Neural cell (in vitro differentiated cells): Measurements from ENCODE around the gene MYBPC1. TPM values are rescaled to one million over a fixed set of nuclear protein-coding genes. Genes with fewer than 3 reads are reported as not detected.

Source experiments
- H2AFZ ChIP-seq: fragments of 200-600, 300-800 bp; sonication (generic), shearing (Covaris generic); 2 replicates; pipeline ENCODE4 v1.6.0; 2014; ENCODE audit warnings: low read depth, mild to moderate bottlenecking, antibody characterized with exemption, low read length, moderate library complexity
- H3F3A ChIP-seq: fragments of 200-600 bp; shearing (Covaris generic); 2 replicates; pipeline ENCODE4 v1.6.1; 2016; ENCODE audit warnings: mild to moderate bottlenecking, moderate library complexity, mixed read lengths, antibody characterized with exemption, low read length; ENCODE audit not compliant: insufficient read depth, poor library complexity, severe bottlenecking
- H3K27ac ChIP-seq: fragments of 200-600, 300-800 bp; sonication (generic), shearing (Covaris generic); 2 replicates; pipeline ENCODE4 v1.5.1; 2014; ENCODE audit warnings: mild to moderate bottlenecking, low read length, moderate library complexity
- H3K27me3 ChIP-seq: fragments of 300-800, 200-600 bp; sonication (generic), shearing (Covaris generic); 2 replicates; pipeline ENCODE4 v1.6.0; 2014; ENCODE audit warnings: mild to moderate bottlenecking, low read depth, low read length, moderate library complexity; ENCODE audit not compliant: insufficient read depth
- H3K36me3 ChIP-seq: fragments of 300-800, 200-600 bp; sonication (generic), shearing (Covaris generic); 2 replicates; pipeline ENCODE4 v1.5.1; 2014; ENCODE audit warnings: mild to moderate bottlenecking, antibody characterized with exemption, low read length, moderate library complexity; ENCODE audit not compliant: insufficient read depth
- H3K4me2 ChIP-seq: fragments of 300-800, 200-600 bp; sonication (generic), shearing (Covaris generic); 2 replicates; pipeline ENCODE4 v1.6.0; 2014; ENCODE audit warnings: mild to moderate bottlenecking, low read length
- H3K4me3 ChIP-seq: fragments of 300-800, 200-600 bp; sonication (generic), shearing (Covaris generic); 2 replicates; pipeline ENCODE4 v1.5.1; 2014; ENCODE audit warnings: mild to moderate bottlenecking, low read length, moderate library complexity
- H3K79me2 ChIP-seq: fragments of 200-600 bp; shearing (Covaris generic); replicated peaks from 2 replicates; pipeline ENCODE4 v1.6.0; 2014; ENCODE audit warnings: mild to moderate bottlenecking, low read length, moderate library complexity; ENCODE audit not compliant: insufficient read depth
- H3K9ac ChIP-seq: fragments of 300-800, 200-600 bp; sonication (generic), shearing (Covaris generic); 2 replicates; pipeline ENCODE4 v1.6.1; 2016; ENCODE audit warnings: mild to moderate bottlenecking, low read length, mixed read lengths
- H3K9me2 ChIP-seq: fragments of 200-600 bp; shearing (Covaris generic); 2 replicates; pipeline ENCODE4 v1.6.1; 2016; ENCODE audit warnings: mild to moderate bottlenecking, low read length, mixed read lengths; ENCODE audit not compliant: insufficient read depth
- H3K9me3 ChIP-seq: fragments of 200-600, 300-800 bp; sonication (generic), shearing (Covaris generic); 2 replicates; pipeline ENCODE4 v1.6.1; 2016; ENCODE audit warnings: mild to moderate bottlenecking, mixed run types, low read length, moderate library complexity, mixed read lengths
- H4K20me1 ChIP-seq: fragments of 200-600 bp; shearing (Covaris generic); 2 replicates; pipeline ENCODE4 v1.6.1; 2016; ENCODE audit warnings: mild to moderate bottlenecking, mixed run types; ENCODE audit not compliant: insufficient read depth
- CTCF ChIP-seq: fragments of 450-650 bp; IDR thresholded peaks from 2 replicates; pipeline ENCODE4 v1.5.1; 2014; ENCODE audit warnings: antibody characterized with exemption, mild to moderate bottlenecking, moderate library complexity; ENCODE audit not compliant: poor library complexity, severe bottlenecking
- EP300 ChIP-seq: fragments of 450-650 bp; conservative IDR thresholded peaks from 2 replicates; pipeline ENCODE4 v1.6.1; 2014; ENCODE audit warnings: antibody characterized with exemption, mild to moderate bottlenecking, moderate library complexity; ENCODE audit not compliant: poor library complexity, severe bottlenecking
- EZH2 ChIP-seq: fragments of 200-600, 300-800 bp; shearing (Covaris generic), sonication (generic); IDR thresholded peaks from 2 replicates; pipeline ENCODE4 v1.6.1; 2014; ENCODE audit warnings: antibody characterized with exemption, low read length, borderline replicate concordance, mild to moderate bottlenecking; ENCODE audit not compliant: insufficient read depth, poor library complexity, severe bottlenecking
- MXI1 ChIP-seq: fragments of 450-650 bp; conservative IDR thresholded peaks from 2 replicates; pipeline ENCODE4 v1.6.1; 2014; ENCODE audit warnings: antibody characterized with exemption, mild to moderate bottlenecking; ENCODE audit not compliant: poor library complexity, severe bottlenecking
- POLR2AphosphoS5 ChIP-seq: IDR thresholded peaks from 2 replicates; pipeline ENCODE4 v1.6.1; 2012
- RAD21 ChIP-seq: fragments of 450-650 bp; conservative IDR thresholded peaks from 2 replicates; pipeline ENCODE4 v1.6.1; 2014; ENCODE audit warnings: antibody characterized with exemption, mild to moderate bottlenecking, moderate library complexity
- SMC3 ChIP-seq: fragments of 450-650 bp; conservative IDR thresholded peaks from 2 replicates; pipeline ENCODE4 v1.6.1; 2014; ENCODE audit warnings: antibody characterized with exemption, mild to moderate bottlenecking, moderate library complexity; ENCODE audit not compliant: poor library complexity
- TAF1 ChIP-seq: IDR thresholded peaks from 2 replicates; pipeline ENCODE4 v1.6.1; 2012; ENCODE audit warnings: low read depth
- polyA plus RNA-seq: library from polyadenylated mRNA; depleted of rRNA; stranded (reverse); fragments of >200 nt; gene quantifications from 2 replicates; pipeline ENCODE4 v1.2.3, GENCODE V29; 2014
- TF ChIP-seq, protein P1 (sequence below): IDR thresholded peaks from 2 replicates; pipeline ENCODE4 v1.6.1; 2012; ENCODE audit warnings: borderline replicate concordance

The MYBPC1 gene
- polyA plus RNA-seq, 1 donor from 2014 or later = not detected

DNA sequence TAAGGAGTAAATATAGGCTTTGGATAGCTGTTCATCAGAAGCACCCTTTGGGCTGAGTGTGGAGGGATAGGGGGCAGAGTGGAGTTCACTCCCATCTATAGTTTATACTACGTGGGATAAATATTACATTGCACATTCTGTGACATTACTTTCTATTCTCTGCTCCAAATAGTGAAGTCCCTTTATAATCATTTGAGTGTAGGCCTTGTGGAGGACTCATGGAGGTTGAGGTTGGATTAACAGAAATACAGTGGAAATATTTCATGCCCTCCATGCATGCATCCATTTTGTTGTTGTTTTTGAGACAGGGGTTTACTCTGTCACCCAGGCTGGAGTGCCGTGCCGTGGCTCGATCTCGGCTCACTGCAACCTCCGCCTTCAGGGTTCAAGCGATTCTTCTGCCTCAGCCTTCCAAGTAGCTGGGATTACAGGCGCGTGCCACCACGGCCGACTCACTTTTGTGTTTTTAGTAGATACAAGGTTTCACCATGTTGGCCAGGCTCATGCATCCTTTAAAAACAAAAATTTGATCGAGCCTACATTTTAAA lies 104.1 kb downstream of the MYBPC1 start:
- Histone ChIP-seq H3K9ac (no peak overlapping the region), H3F3A (no peaks in the 10 kb centered on the region), H3K4me2 (peak overlapping the region; percentile 96), H4K20me1 (no peaks in the 10 kb centered on the region), H2AFZ (no peak overlapping the region), H3K36me3 (no peaks in the 10 kb centered on the region), H3K27me3 (no peaks in the 10 kb centered on the region), H3K27ac (no peak overlapping the region), H3K9me2 (no peaks in the 10 kb centered on the region), H3K79me2 (no peaks in the 10 kb centered on the region), H3K9me3 (no peaks in the 10 kb centered on the region), H3K4me3 (peak overlapping the region; percentile 91)
- TF ChIP-seq RAD21 (no peak), EZH2 (no peak), SMC3 (no peak), CTCF (peak; percentile 41), POLR2AphosphoS5 (no peak)
- TF ChIP-seq, protein P1, sequence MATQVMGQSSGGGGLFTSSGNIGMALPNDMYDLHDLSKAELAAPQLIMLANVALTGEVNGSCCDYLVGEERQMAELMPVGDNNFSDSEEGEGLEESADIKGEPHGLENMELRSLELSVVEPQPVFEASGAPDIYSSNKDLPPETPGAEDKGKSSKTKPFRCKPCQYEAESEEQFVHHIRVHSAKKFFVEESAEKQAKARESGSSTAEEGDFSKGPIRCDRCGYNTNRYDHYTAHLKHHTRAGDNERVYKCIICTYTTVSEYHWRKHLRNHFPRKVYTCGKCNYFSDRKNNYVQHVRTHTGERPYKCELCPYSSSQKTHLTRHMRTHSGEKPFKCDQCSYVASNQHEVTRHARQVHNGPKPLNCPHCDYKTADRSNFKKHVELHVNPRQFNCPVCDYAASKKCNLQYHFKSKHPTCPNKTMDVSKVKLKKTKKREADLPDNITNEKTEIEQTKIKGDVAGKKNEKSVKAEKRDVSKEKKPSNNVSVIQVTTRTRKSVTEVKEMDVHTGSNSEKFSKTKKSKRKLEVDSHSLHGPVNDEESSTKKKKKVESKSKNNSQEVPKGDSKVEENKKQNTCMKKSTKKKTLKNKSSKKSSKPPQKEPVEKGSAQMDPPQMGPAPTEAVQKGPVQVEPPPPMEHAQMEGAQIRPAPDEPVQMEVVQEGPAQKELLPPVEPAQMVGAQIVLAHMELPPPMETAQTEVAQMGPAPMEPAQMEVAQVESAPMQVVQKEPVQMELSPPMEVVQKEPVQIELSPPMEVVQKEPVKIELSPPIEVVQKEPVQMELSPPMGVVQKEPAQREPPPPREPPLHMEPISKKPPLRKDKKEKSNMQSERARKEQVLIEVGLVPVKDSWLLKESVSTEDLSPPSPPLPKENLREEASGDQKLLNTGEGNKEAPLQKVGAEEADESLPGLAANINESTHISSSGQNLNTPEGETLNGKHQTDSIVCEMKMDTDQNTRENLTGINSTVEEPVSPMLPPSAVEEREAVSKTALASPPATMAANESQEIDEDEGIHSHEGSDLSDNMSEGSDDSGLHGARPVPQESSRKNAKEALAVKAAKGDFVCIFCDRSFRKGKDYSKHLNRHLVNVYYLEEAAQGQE = no peak

DNA sequence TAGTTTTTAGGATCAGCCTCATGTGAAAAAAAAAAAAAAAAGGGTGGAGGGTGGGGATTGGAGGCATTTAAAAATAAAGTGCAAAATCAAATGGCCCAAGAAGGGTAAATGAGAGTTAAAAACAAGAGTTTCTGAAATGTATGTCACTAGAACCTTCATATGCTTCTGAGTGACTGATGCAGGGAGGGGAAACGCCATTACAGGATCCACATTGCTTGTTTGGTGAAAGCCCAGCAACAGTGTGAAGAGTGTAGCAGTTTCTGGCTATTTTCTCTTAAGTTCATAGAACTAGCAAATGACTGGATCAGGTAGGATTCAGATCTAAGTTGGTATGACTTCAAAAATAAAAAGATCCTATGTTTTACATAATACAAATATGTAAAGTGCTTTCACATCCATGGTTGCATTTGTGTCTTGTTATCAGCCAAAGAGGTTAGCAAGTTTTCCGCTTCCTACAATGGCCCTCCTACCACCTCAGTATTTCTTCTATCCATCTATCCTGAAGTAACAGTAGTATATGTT lies 105.6 kb downstream of the MYBPC1 start:
- Histone ChIP-seq H3K9me3 (no peaks in the 10 kb centered on the region), H3K36me3 (no peaks in the 10 kb centered on the region), H2AFZ (no peak overlapping the region), H3K79me2 (no peaks in the 10 kb centered on the region), H3K4me2 (peak overlapping the region; percentile 0), H3K27me3 (no peaks in the 10 kb centered on the region), H3K9ac (no peak overlapping the region), H3K9me2 (no peaks in the 10 kb centered on the region), H3K4me3 (peak overlapping the region; percentile 24), H4K20me1 (no peaks in the 10 kb centered on the region), H3K27ac (no peak overlapping the region), H3F3A (no peaks in the 10 kb centered on the region)
- TF ChIP-seq RAD21 (no peak), TAF1 (no peak), EZH2 (no peak), POLR2AphosphoS5 (no peak), MXI1 (no peak), SMC3 (no peak), CTCF (no peak), EP300 (no peak)
- TF ChIP-seq, protein P1 = no peak
